CD4-positive, alpha-beta T cell (primary cell): Measurements from ENCODE around the gene FAM114A2. TPM values are rescaled to one million over a fixed set of nuclear protein-coding genes. Genes with fewer than 3 reads are reported as not detected.

Experiments
- ATAC-seq: fragments of 200-7000 bp; cut with Tn5 transposase; one replicate; pipeline ENCODE4 v1.10.0; 2022; ENCODE audit warnings: mild to moderate bottlenecking; ENCODE audit not compliant: poor library complexity
- CTCF ChIA-PET: fragments of 350-600 bp; sonication (Branson Sonifier 250); formaldehyde crosslinking; loops from one replicate; lab custom pipeline; 2021; ENCODE audit warnings: antibody characterized with exemption, inconsistent platforms; lab: Charles Lee
- POLR2A ChIA-PET: fragments of 350-600 bp; sonication (Branson Sonifier 250); formaldehyde crosslinking; loops from one replicate; lab custom pipeline; 2021; ENCODE audit warnings: antibody characterized with exemption, inconsistent platforms; lab: Charles Lee
- DNase-seq, 14 experiments: peaks; one replicate each; pipeline ENCODE4 v3.0.0-alpha.2; 2013 to 2020; ENCODE audit warnings: mixed read lengths in 2 of 14
- H3K27ac ChIP-seq, 2 donors: one replicate each; pipeline versions ENCODE4 v1.5.1 to v1.7.0; 2013; ENCODE audit warnings: low read length in 2 of 2, low read depth in 1 of 2, mild to moderate bottlenecking in 1 of 2
- H3K27me3 ChIP-seq, 2 experiments: 1 replicate in 1 of 2; 2 replicates in 1 of 2; pipeline versions ENCODE4 v1.6.1 to v1.7.0; 2013; ENCODE audit warnings: low read length in 2 of 2, control low read depth in 1 of 2, mild to moderate bottlenecking in 1 of 2, moderate library complexity in 1 of 2; ENCODE audit not compliant: insufficient read depth in 2 of 2, control insufficient read depth in 1 of 2
- H3K36me3 ChIP-seq: one replicate; pipeline ENCODE4 v1.6.1; 2013; ENCODE audit warnings: low read length, control low read depth; ENCODE audit not compliant: insufficient read depth
- H3K4me1 ChIP-seq: one replicate; pipeline ENCODE4 v1.6.1; 2013; ENCODE audit warnings: low read length, control low read depth; ENCODE audit not compliant: insufficient read depth
- H3K4me3 ChIP-seq: one replicate; pipeline ENCODE4 v1.5.1; 2013; ENCODE audit warnings: mild to moderate bottlenecking, low read length, moderate library complexity
- H3K9me3 ChIP-seq, 2 experiments: 1 replicate in 1 of 2; 2 replicates in 1 of 2; pipeline versions ENCODE4 v1.6.1 to v1.7.0; 2013; ENCODE audit warnings: low read length in 2 of 2, mild to moderate bottlenecking in 2 of 2, control low read depth in 1 of 2, moderate library complexity in 1 of 2; ENCODE audit not compliant: control insufficient read depth in 1 of 2, insufficient read depth in 1 of 2
- H3K27ac Mint-ChIP-seq: one replicate; pipeline ENCODE4 v1.8.0; 2020; ENCODE audit warnings: mixed read lengths
- H3K27me3 Mint-ChIP-seq: one replicate; pipeline ENCODE4 v1.8.0; 2021; ENCODE audit warnings: mixed read lengths
- H3K36me3 Mint-ChIP-seq: one replicate; pipeline ENCODE4 v1.8.0; 2021; ENCODE audit warnings: low read depth, mixed read lengths
- H3K4me1 Mint-ChIP-seq: one replicate; pipeline ENCODE4 v1.8.0; 2021; ENCODE audit warnings: low read depth, mixed read lengths
- H3K4me3 Mint-ChIP-seq: one replicate; pipeline ENCODE4 v1.8.0; 2020; ENCODE audit warnings: mild to moderate bottlenecking, mixed read lengths
- H3K9me3 Mint-ChIP-seq: one replicate; pipeline ENCODE4 v1.8.0; 2020; ENCODE audit warnings: mixed read lengths
- CTCF ChIP-seq: fragments of 200-600 bp; IDR thresholded peaks from one replicate; pipeline ENCODE4 v1.8.0; 2022; ENCODE audit warnings: antibody characterized with exemption, mild to moderate bottlenecking
- intact Hi-C, 2 experiments: fragments of 100-400 bp; cut with DNase I in 1 of 2; cut with micrococcal nuclease in 1 of 2; formaldehyde crosslinking; loops; one replicate each; pipeline versions ENCODE4 v1.15.1 to v1.9.0; 2023 to 2025; cut with DNase I, micrococcal nuclease
- total RNA-seq, 174 experiments: library from RNA in 2 of 174; stranded (reverse) in 2 of 174; gene quantifications; one replicate each; pipeline ENCODE4 v1.2.3 and lab custom pipeline; 2021 to 2026

Gene FAM114A2
- total RNA-seq, 2 experiments from 2014 or later = 21.9 to 23.3 TPM

- peaks cover 2% of the 10 kb centered on the region for H3K27me3 Mint-ChIP-seq
- no peaks in the 10 kb centered on the region for H3K9me3 Mint-ChIP-seq
- peaks cover 0 to 5% of the 10 kb centered on the region in 2 experiments for H3K27me3 ChIP-seq
- H3K36me3 Mint-ChIP-seq = no peaks in the 10 kb centered on the region
- H3K4me3 Mint-ChIP-seq = no peak overlapping the region
- no peaks in the 10 kb centered on the region for H3K4me1 ChIP-seq
- TF ChIP-seq CTCF = no peak
- no peak overlapping the region for H3K27ac Mint-ChIP-seq
- no peak overlapping the region for H3K4me3 ChIP-seq
- no peaks in the 10 kb centered on the region for H3K36me3 ChIP-seq
- no peak for DNase-seq
- no peak overlapping the region for H3K27ac ChIP-seq
- no peaks in the 10 kb centered on the region for H3K9me3 ChIP-seq
- no peak for ATAC-seq
- ChIA-PET CTCF (no interaction called here), POLR2A (interaction anchor here (1.1 kb wide), 1 partner anchor 15 kb away, joined by 3 read pairs; no protein-coding TSS in a partner anchor)
- H3K4me1 Mint-ChIP-seq = no peaks in the 10 kb centered on the region
- intact Hi-C loops = no loop called here
These were observed 56.7 kb downstream of the FAM114A2 start for GRCh38 chr5:153981905-153982605.

- Histone ChIP-seq H3K27ac (no peak overlapping the region), H3K9me3 (no peaks in the 10 kb centered on the region), H3K36me3 (no peaks in the 10 kb centered on the region), H3K4me1 (peaks cover 3% of the 10 kb centered on the region), H3K27me3 (peaks cover 0 to 5% of the 10 kb centered on the region in 2 experiments), H3K4me3 (no peak overlapping the region)
- Mint-ChIP-seq H3K4me3 (no peak overlapping the region), H3K4me1 (no peaks in the 10 kb centered on the region), H3K27ac (no peak overlapping the region), H3K9me3 (no peaks in the 10 kb centered on the region), H3K36me3 (no peaks in the 10 kb centered on the region), H3K27me3 (peaks cover 12% of the 10 kb centered on the region)
- TF ChIP-seq CTCF = no peak
- CTCF ChIA-PET = interaction anchor here (1.3 kb wide), 1 partner anchor 13 kb away, joined by 3 read pairs; no protein-coding TSS in a partner anchor
- no peak for DNase-seq
- intact Hi-C loops = loop anchor here in 1 of 2 experiments (10.0 kb wide), 1 partner anchor 656 kb away; no protein-coding TSS in a partner anchor
- no peak for ATAC-seq
- POLR2A ChIA-PET = no interaction called here
These were observed 59.5 kb downstream of the FAM114A2 start for GRCh38 chr5:153979028-153979783.

- Histone ChIP-seq H3K27ac (no peak overlapping the region), H3K27me3 (peaks cover 0 to 5% of the 10 kb centered on the region in 2 experiments), H3K4me3 (no peak overlapping the region), H3K4me1 (peaks cover 3% of the 10 kb centered on the region), H3K9me3 (no peaks in the 10 kb centered on the region), H3K36me3 (no peaks in the 10 kb centered on the region)
- no peak overlapping the region for H3K27ac Mint-ChIP-seq
- intact Hi-C loops = loop anchor here (1.0 to 10.0 kb wide), 6 partner anchors 98 to 668 kb away; no protein-coding TSS in a partner anchor
- peaks cover 12% of the 10 kb centered on the region for H3K27me3 Mint-ChIP-seq
- POLR2A ChIA-PET = no interaction called here
- H3K4me1 Mint-ChIP-seq = no peaks in the 10 kb centered on the region
- H3K36me3 Mint-ChIP-seq = no peaks in the 10 kb centered on the region
- no peaks in the 10 kb centered on the region for H3K9me3 Mint-ChIP-seq
- TF ChIP-seq CTCF = no peak
- DNase-seq (no peak), ATAC-seq (no peak)
- CTCF ChIA-PET = interaction anchor here (1.0 to 3.8 kb wide), 3 partner anchors 10 to 458 kb away, joined by 3 to 18 read pairs (median 5); no protein-coding TSS in a partner anchor
- H3K4me3 Mint-ChIP-seq = no peak overlapping the region
These were observed 63.9 kb downstream of the FAM114A2 start for GRCh38 chr5:153974813-153975163.
